ENCODE measurements around the gene PFKFB4. TPM values are rescaled to one million over a fixed set of nuclear protein-coding genes. Genes with fewer than 3 reads are reported as not detected.
A peak's percentile ranks its signal among the peaks of the same experiment; 100 is the strongest.

PFKFB4 gene
- total and polyA plus RNA-seq, 2 donors (not counting 1 experiment from before 2014, with no cell fraction given): 1.3 to 3.3 TPM

DNA sequence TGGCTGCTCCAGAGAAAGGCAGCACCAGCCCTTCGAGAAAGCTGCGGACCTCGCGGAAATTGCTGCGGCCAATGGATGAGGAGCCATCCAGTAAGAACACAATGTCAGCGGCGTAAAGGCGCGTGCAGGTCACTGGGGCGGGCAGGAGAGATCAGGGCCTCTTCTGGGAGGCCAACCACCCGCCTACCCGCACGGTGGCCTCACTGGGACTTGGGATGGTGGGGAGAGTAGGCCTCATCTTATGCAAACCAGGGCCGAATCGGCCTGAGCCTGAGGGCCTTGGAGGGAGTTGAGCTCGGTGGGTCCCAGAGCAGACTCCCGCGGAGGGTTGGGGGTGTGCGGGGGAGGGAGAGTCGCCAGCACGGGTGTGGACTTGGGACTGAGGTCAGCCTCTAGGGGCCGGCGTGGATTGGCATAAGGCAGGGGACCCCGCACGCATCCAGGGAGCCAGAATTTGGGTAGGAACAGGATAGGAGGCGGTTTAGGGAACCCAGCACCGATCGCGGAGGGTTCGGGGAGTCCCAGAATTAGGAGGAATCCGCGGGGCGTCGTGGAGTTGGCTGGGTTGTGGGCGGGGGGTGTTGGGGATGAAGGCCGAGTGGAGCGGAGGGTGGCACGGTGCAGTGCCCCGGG is 37.9 kb upstream of the PFKFB4 start:
- ATAC-seq (ENCODE audit: low read depth): no peak
- WGBS (ENCODE audit: insufficient coverage): 30% methylated on average over 36 of the region's 39 CpGs
- Histone ChIP-seq H3K27ac (ENCODE audit: low read length in 2 of 2) (no peak overlapping the region), H3K9me3 (ENCODE audit: control extremely low read depth in 1 of 3, control insufficient read depth in 2 of 3, insufficient read depth in 1 of 3, low read length in 2 of 3) (no peaks in the 10 kb centered on the region), H3K4me1 (ENCODE audit: control insufficient read depth in 2 of 2, insufficient read depth in 2 of 2, low read length in 2 of 2) (peaks cover 4 to 9% of the 10 kb centered on the region in 2 donors), H3K27me3 (replicated peaks in 1 of 4; ENCODE audit: control extremely low read depth in 1 of 4, control insufficient read depth in 3 of 4, insufficient read depth in 4 of 4, low read length in 3 of 4) (peaks cover 0 to 33% (median 6%) of the 10 kb centered on the region in 4 experiments), H2AFZ (ENCODE audit: insufficient read depth, low read depth, low read length, poor library complexity, severe bottlenecking) (peak overlapping the region; percentile 38), H3K4me2 (replicated peaks; ENCODE audit: low read depth, low read length, poor library complexity, severe bottlenecking) (peak overlapping the region; percentile 53), H3K4me3 (ENCODE audit: control extremely low read depth in 1 of 5, extremely low read depth in 1 of 5, insufficient read depth in 1 of 5, low read depth in 2 of 5, low read length in 4 of 5) (no peak overlapping the region), H3K36me3 (replicated peaks in 1 of 2; ENCODE audit: control extremely low read depth in 1 of 2, control insufficient read depth in 1 of 2, extremely low read depth in 1 of 2, insufficient read depth in 2 of 2, low read length in 1 of 2) (peaks cover 0 to 19% of the 10 kb centered on the region in 2 experiments), H3K79me2 (ENCODE audit: control insufficient read depth, insufficient read depth, low read length) (no peaks in the 10 kb centered on the region), H3K9ac (ENCODE audit: low read length) (no peak overlapping the region), H4K20me1 (ENCODE audit: control insufficient read depth, insufficient read depth, low read length, poor library complexity, severe bottlenecking) (no peaks in the 10 kb centered on the region)
- peaks cover 9% of the 10 kb centered on the region for H3K4me1 Mint-ChIP-seq
- H3K27me3 Mint-ChIP-seq: peaks cover 29% of the 10 kb centered on the region
- ChIA-PET POLR2A (no interaction called here), CTCF (no interaction called here)
- H3K27ac Mint-ChIP-seq: no peak overlapping the region
- no peak for TF ChIP-seq EZH2 (IDR thresholded peaks at IDR 0.05; ENCODE audit: borderline replicate concordance, insufficient read depth, low read depth, low read length, poor library complexity, severe bottlenecking)
- TF ChIP-seq, protein P1, sequence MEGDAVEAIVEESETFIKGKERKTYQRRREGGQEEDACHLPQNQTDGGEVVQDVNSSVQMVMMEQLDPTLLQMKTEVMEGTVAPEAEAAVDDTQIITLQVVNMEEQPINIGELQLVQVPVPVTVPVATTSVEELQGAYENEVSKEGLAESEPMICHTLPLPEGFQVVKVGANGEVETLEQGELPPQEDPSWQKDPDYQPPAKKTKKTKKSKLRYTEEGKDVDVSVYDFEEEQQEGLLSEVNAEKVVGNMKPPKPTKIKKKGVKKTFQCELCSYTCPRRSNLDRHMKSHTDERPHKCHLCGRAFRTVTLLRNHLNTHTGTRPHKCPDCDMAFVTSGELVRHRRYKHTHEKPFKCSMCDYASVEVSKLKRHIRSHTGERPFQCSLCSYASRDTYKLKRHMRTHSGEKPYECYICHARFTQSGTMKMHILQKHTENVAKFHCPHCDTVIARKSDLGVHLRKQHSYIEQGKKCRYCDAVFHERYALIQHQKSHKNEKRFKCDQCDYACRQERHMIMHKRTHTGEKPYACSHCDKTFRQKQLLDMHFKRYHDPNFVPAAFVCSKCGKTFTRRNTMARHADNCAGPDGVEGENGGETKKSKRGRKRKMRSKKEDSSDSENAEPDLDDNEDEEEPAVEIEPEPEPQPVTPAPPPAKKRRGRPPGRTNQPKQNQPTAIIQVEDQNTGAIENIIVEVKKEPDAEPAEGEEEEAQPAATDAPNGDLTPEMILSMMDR (IDR thresholded peaks at IDR 0.05): no peak
- intact Hi-C loops (cut with micrococcal nuclease): no loop called here
- DNase-seq: no peak
- H3K9me3 Mint-ChIP-seq (ENCODE audit: insufficient read depth): no peaks in the 10 kb centered on the region
- peak overlapping the region; percentile 45 for H3K4me3 Mint-ChIP-seq

DNA sequence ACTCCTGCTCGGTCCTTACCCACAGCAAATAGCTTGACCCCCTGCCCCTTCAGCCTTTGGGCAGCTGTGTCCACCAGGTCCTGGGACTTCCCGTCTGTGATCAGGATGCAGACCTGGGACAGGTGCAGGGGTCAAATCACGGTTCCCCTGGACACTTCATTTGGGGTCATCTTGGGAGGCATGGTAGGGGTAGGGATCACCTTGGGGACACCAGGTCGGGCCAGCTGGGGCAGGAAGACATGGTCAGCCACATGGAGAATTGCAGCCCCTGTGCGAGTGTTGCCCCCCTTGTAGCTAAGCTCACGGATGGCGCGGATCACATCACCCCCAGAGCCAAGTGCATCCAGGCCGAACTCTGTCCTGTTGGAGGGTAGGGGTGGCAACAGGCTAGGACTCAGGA is 36.7 kb upstream of the PFKFB4 start:
- Mint-ChIP-seq H3K4me1 (peaks cover 9% of the 10 kb centered on the region), H3K27ac (no peak overlapping the region), H3K9me3 (ENCODE audit: insufficient read depth) (no peaks in the 10 kb centered on the region), H3K27me3 (peaks cover 37% of the 10 kb centered on the region), H3K4me3 (no peak overlapping the region)
- CTCF ChIA-PET: no interaction called here
- ATAC-seq (ENCODE audit: low read depth): no peak
- intact Hi-C loops (cut with micrococcal nuclease): no loop called here
- Histone ChIP-seq H3K9ac (ENCODE audit: low read length) (no peak overlapping the region), H3K27me3 (replicated peaks in 1 of 4; ENCODE audit: control extremely low read depth in 1 of 4, control insufficient read depth in 3 of 4, insufficient read depth in 4 of 4, low read length in 3 of 4) (peaks cover 0 to 38% (median 7%) of the 10 kb centered on the region in 4 experiments), H3K36me3 (replicated peaks in 1 of 2; ENCODE audit: control extremely low read depth in 1 of 2, control insufficient read depth in 1 of 2, extremely low read depth in 1 of 2, insufficient read depth in 2 of 2, low read length in 1 of 2) (peaks cover 0 to 7% of the 10 kb centered on the region in 2 experiments), H3K27ac (ENCODE audit: low read length in 2 of 2) (no peak overlapping the region), H3K9me3 (ENCODE audit: control extremely low read depth in 1 of 3, control insufficient read depth in 2 of 3, insufficient read depth in 1 of 3, low read length in 2 of 3) (no peaks in the 10 kb centered on the region), H3K79me2 (ENCODE audit: control insufficient read depth, insufficient read depth, low read length) (no peaks in the 10 kb centered on the region), H3K4me1 (ENCODE audit: control insufficient read depth in 2 of 2, insufficient read depth in 2 of 2, low read length in 2 of 2) (peaks cover 4 to 9% of the 10 kb centered on the region in 2 donors), H3K4me3 (ENCODE audit: control extremely low read depth in 1 of 5, extremely low read depth in 1 of 5, insufficient read depth in 1 of 5, low read depth in 2 of 5, low read length in 4 of 5) (no peak overlapping the region), H2AFZ (ENCODE audit: insufficient read depth, low read depth, low read length, poor library complexity, severe bottlenecking) (no peak overlapping the region), H4K20me1 (ENCODE audit: control insufficient read depth, insufficient read depth, low read length, poor library complexity, severe bottlenecking) (no peaks in the 10 kb centered on the region), H3K4me2 (replicated peaks; ENCODE audit: low read depth, low read length, poor library complexity, severe bottlenecking) (no peak overlapping the region)
- DNase-seq: no peak
- POLR2A ChIA-PET: no interaction called here
- 88% methylated on average over 8 of the region's 9 CpGs for WGBS (ENCODE audit: insufficient coverage)
- no peak for TF ChIP-seq EZH2 (IDR thresholded peaks at IDR 0.05; ENCODE audit: borderline replicate concordance, insufficient read depth, low read depth, low read length, poor library complexity, severe bottlenecking)
- TF ChIP-seq, protein P1 (IDR thresholded peaks at IDR 0.05): no peak

Data from B cell (primary cell).